Stimulated activated CD8-positive, alpha-beta memory T cell treated with anti-CD3 and anti-CD28 coated beads, Interleukin-7, amount 100 ng/mL, for 24 hours (primary cell): Measurements from ENCODE around the gene SHROOM1.
"Not testable (repeated sequence)": the region's sequence is repeated elsewhere in the genome, so short reads cannot be mapped to it uniquely, and the experiment has no call there.

ENCODE experiments used
- DNase-seq: peaks from one replicate; pipeline ENCODE4 v3.0.0-alpha.2; 2020; ENCODE audit warnings: low read depth

SHROOM1 gene

GRCh38 chr5:132830436-132831094 lies at the start of gene SHROOM1:
Gene SHROOM1 (minus strand): TSS chr5:132830647. CDS start chr5:132826140, 4,507 bp downstream.
- no peak for DNase-seq

- DNase-seq: no peak
Measured at GRCh38 chr5:132877938-132878337, 47.5 kb upstream of the SHROOM1 start.

- DNase-seq: no peak
Measured at GRCh38 chr5:132877466-132877865, 47.0 kb upstream of the SHROOM1 start.

GRCh38 chr5:132876020-132876759 lies 45.7 kb upstream of the SHROOM1 start:
- DNase-seq: no peak

- DNase-seq: no peak
Measured at GRCh38 chr5:132873930-132874271, 43.5 kb upstream of the SHROOM1 start.

GRCh38 chr5:132873119-132873929 lies 42.9 kb upstream of the SHROOM1 start, which contains the start of gene LEAP2:
Gene LEAP2 (plus strand): TSS chr5:132873668. CDS start chr5:132873695, 27 bp downstream.
- no peak for DNase-seq

- no peak for DNase-seq
Measured at GRCh38 chr5:132872788-132873118, 42.3 kb upstream of the SHROOM1 start.

- no peak for DNase-seq
Measured at GRCh38 chr5:132871459-132872284, 41.2 kb upstream of the SHROOM1 start.

- no peak for DNase-seq
Measured at GRCh38 chr5:132870801-132871200, 40.4 kb upstream of the SHROOM1 start.

- DNase-seq: no peak
Measured at GRCh38 chr5:132868754-132869153, 38.3 kb upstream of the SHROOM1 start.

GRCh38 chr5:132867046-132867451 lies 36.6 kb upstream of the SHROOM1 start:
- no peak for DNase-seq

GRCh38 chr5:132866342-132867045 lies 36.0 kb upstream of the SHROOM1 start, which contains the start of the genes GDF9 and UQCRQ:
Gene GDF9 (minus strand): TSS chr5:132866469. CDS start chr5:132864533, 1,936 bp downstream.
Gene UQCRQ (plus strand): TSS chr5:132866642. CDS start chr5:132866882, 240 bp downstream.
- peak; percentile 73 for DNase-seq

- no peak for DNase-seq
Measured at GRCh38 chr5:132865668-132866341, 35.4 kb upstream of the SHROOM1 start.

- DNase-seq: no peak
Measured at GRCh38 chr5:132860742-132861141, 30.3 kb upstream of the SHROOM1 start.

- no peak for DNase-seq
Measured at GRCh38 chr5:132859889-132860437, 29.5 kb upstream of the SHROOM1 start.

- DNase-seq: no peak
Measured at GRCh38 chr5:132856011-132856410, 25.6 kb upstream of the SHROOM1 start.

- not testable (repeated sequence) for DNase-seq
Measured at GRCh38 chr5:132854992-132855391, 24.5 kb upstream of the SHROOM1 start.

GRCh38 chr5:132854301-132854700 lies 23.9 kb upstream of the SHROOM1 start:
- DNase-seq: no peak

- DNase-seq: no peak
Measured at GRCh38 chr5:132853790-132854189, 23.3 kb upstream of the SHROOM1 start.

GRCh38 chr5:132853323-132853722 lies 22.9 kb upstream of the SHROOM1 start:
- DNase-seq: no peak
